ENCODE data around the gene MEI1. TPM values are rescaled to one million over a fixed set of nuclear protein-coding genes. Genes with fewer than 3 reads are reported as not detected.

The MEI1 gene
- total RNA-seq, 4 donors from 2014 or later, result 0.29 TPM; not detected in 3

GRCh38 chr22:41656556-41656955 is 42.7 kb upstream of the MEI1 start:
- no peak for ATAC-seq
- in situ Hi-C loops (cut with MboI; ENCODE audit: low sequenced_read_pairs in 4 of 4), result no loop called here

DNA sequence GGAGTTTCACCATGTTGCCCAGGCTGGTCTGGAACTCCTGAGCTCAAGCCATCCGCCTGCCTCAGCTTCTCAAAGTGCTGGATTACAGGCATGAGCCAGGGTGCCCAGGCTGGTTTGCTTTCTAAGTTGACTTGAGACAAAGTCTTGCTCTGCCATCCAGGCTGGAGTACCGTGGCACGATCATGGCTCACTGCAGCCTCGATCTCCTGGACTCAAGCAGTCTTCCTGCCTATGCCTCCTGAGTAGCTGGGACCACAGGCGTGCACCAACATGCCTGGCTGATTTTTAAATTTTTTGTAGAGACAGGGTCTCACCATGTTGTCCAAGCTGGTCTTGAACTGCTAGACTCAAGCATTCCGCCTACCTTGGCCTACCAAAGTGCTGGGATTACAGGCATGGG is 41.6 kb upstream of the MEI1 start:
- no peak overlapping the region for H3K27ac ChIP-seq
- H3K27me3 ChIP-seq, result no peaks in the 10 kb centered on the region
- in situ Hi-C loops (cut with MboI; ENCODE audit: low sequenced_read_pairs in 4 of 4) (no loop called here), intact Hi-C loops (cut with DNase I; ENCODE audit: low total_unique reads) (no loop called here)
- H3K4me1 ChIP-seq, result peaks cover 0 to 5% of the 10 kb centered on the region in 2 donors
- no peak for ATAC-seq
- H3K4me3 ChIP-seq, result no peak overlapping the region
- no peaks in the 10 kb centered on the region for H3K9me3 ChIP-seq
- DNase-seq, result no peak
- H3K36me3 ChIP-seq, result peaks cover 7 to 98% of the 10 kb centered on the region in 2 donors
- TF ChIP-seq POLR2A (IDR thresholded peaks at IDR 0.05), result no peak
- TF ChIP-seq, protein P1, sequence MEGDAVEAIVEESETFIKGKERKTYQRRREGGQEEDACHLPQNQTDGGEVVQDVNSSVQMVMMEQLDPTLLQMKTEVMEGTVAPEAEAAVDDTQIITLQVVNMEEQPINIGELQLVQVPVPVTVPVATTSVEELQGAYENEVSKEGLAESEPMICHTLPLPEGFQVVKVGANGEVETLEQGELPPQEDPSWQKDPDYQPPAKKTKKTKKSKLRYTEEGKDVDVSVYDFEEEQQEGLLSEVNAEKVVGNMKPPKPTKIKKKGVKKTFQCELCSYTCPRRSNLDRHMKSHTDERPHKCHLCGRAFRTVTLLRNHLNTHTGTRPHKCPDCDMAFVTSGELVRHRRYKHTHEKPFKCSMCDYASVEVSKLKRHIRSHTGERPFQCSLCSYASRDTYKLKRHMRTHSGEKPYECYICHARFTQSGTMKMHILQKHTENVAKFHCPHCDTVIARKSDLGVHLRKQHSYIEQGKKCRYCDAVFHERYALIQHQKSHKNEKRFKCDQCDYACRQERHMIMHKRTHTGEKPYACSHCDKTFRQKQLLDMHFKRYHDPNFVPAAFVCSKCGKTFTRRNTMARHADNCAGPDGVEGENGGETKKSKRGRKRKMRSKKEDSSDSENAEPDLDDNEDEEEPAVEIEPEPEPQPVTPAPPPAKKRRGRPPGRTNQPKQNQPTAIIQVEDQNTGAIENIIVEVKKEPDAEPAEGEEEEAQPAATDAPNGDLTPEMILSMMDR (IDR thresholded peaks at IDR 0.05 in 4 of 5, conservative IDR thresholded peaks at IDR 0.05 in 1 of 5), result no peak

More at GRCh38 chr22:41656556-41656955, 42.7 kb upstream of the MEI1 start:
- peaks cover 0 to 5% of the 10 kb centered on the region in 2 donors for H3K4me1 ChIP-seq
- intact Hi-C loops (cut with DNase I; ENCODE audit: low total_unique reads), result no loop called here
- TF ChIP-seq POLR2A (IDR thresholded peaks at IDR 0.05), result no peak
- TF ChIP-seq, protein P1 (IDR thresholded peaks at IDR 0.05 in 4 of 5, conservative IDR thresholded peaks at IDR 0.05 in 1 of 5), result no peak
- DNase-seq, result no peak
- no peak overlapping the region for H3K4me3 ChIP-seq
- H3K27me3 ChIP-seq, result no peaks in the 10 kb centered on the region
- no peaks in the 10 kb centered on the region for H3K9me3 ChIP-seq
- no peak overlapping the region for H3K27ac ChIP-seq
- peaks cover 10 to 98% of the 10 kb centered on the region in 2 donors for H3K36me3 ChIP-seq

DNA sequence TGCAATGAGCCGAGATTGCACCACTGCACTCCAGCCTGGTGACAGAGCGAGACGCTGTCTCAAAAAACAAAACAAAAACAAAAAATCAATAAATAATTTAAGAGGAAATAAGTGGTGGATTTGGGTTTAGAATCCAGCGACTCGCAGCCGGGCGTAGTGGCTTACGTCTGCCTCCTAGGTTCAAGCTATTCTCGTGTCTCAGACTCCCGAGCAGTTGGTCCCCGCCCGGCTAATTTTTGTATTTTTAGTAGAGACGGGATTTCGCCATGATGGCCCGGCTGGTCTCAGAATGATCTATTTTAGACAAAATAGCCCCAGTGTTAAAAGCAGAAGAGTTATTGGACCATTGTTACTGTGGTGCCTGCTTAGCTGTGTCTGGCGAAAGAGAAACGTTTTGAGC is 40.4 kb upstream of the MEI1 start:
- TF ChIP-seq, protein P1 (IDR thresholded peaks at IDR 0.05 in 4 of 5, conservative IDR thresholded peaks at IDR 0.05 in 1 of 5), result no peak
- no peak for TF ChIP-seq POLR2A (IDR thresholded peaks at IDR 0.05)
- H3K27me3 ChIP-seq, result no peaks in the 10 kb centered on the region
- peaks cover 4 to 97% of the 10 kb centered on the region in 2 donors for H3K36me3 ChIP-seq
- intact Hi-C loops (cut with DNase I; ENCODE audit: low total_unique reads) (no loop called here), in situ Hi-C loops (cut with MboI; ENCODE audit: low sequenced_read_pairs in 4 of 4) (no loop called here)
- H3K4me3 ChIP-seq, result no peak overlapping the region
- peak overlapping the region in 3 of 4 donors; percentile 14 to 55 (median 42) for H3K27ac ChIP-seq
- DNase-seq (no peak), ATAC-seq (no peak)
- H3K9me3 ChIP-seq, result no peaks in the 10 kb centered on the region
- H3K4me1 ChIP-seq, result peaks cover 0 to 5% of the 10 kb centered on the region in 2 donors

DNA sequence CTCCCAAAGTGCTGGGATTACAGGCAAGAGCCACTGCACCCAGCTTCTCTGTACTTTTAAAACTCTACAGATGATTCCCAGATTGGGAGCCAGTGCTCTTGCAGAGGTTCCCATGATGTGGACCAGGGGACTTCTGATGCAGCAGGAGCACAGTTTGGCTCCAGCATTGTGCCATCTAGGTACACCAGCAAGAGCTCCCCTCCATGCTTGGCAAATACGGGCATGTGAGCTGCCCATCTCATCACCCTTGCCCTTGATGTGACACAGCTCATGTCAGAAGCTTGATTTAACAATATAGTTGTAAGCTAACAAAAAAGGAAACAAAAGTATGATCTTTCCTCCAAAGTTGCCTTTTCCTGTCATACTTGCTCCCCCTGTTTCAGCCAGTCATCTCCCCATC is 39.4 kb upstream of the MEI1 start:
- ATAC-seq, result no peak
- TF ChIP-seq, protein P1 (IDR thresholded peaks at IDR 0.05 in 4 of 5, conservative IDR thresholded peaks at IDR 0.05 in 1 of 5), result no peak
- no peak for TF ChIP-seq POLR2A (IDR thresholded peaks at IDR 0.05)
- Histone ChIP-seq H3K27ac (peak overlapping the region; percentile 1 to 55 (median 13)), H3K4me3 (no peak overlapping the region), H3K36me3 (peaks cover 4 to 93% of the 10 kb centered on the region in 2 donors), H3K27me3 (no peaks in the 10 kb centered on the region), H3K9me3 (no peaks in the 10 kb centered on the region), H3K4me1 (peaks cover 0 to 5% of the 10 kb centered on the region in 2 donors)
- DNase-seq, result no peak
- in situ Hi-C loops (cut with MboI; ENCODE audit: low sequenced_read_pairs in 4 of 4), result no loop called here
- intact Hi-C loops (cut with DNase I; ENCODE audit: low total_unique reads), result no loop called here

GRCh38 chr22:41660416-41660815 is 38.9 kb upstream of the MEI1 start:
- Histone ChIP-seq H3K27ac (peak overlapping the region; percentile 12 to 55 (median 46)), H3K9me3 (no peaks in the 10 kb centered on the region), H3K4me3 (no peak overlapping the region), H3K27me3 (no peaks in the 10 kb centered on the region), H3K36me3 (peaks cover 4 to 88% of the 10 kb centered on the region in 2 donors), H3K4me1 (peaks cover 0 to 5% of the 10 kb centered on the region in 2 donors)
- TF ChIP-seq POLR2A (IDR thresholded peaks at IDR 0.05), result no peak
- TF ChIP-seq, protein P1 (IDR thresholded peaks at IDR 0.05 in 4 of 5, conservative IDR thresholded peaks at IDR 0.05 in 1 of 5), result no peak
- intact Hi-C loops (cut with DNase I; ENCODE audit: low total_unique reads) (no loop called here), in situ Hi-C loops (cut with MboI; ENCODE audit: low sequenced_read_pairs in 4 of 4) (no loop called here)
- DNase-seq, result peak in 1 of 2 donors; percentile 48
- peak; percentile 62 to 78 for ATAC-seq

All from gastrocnemius medialis (tissue), 4 donors.